ENCODE measurements around the gene ABHD17A. TPM values are rescaled to one million over a fixed set of nuclear protein-coding genes. Genes with fewer than 3 reads are reported as not detected.

The ABHD17A gene
- total and polyA plus RNA-seq, 8 donors: 25.7 to 177 (median 74.2) TPM

DNA sequence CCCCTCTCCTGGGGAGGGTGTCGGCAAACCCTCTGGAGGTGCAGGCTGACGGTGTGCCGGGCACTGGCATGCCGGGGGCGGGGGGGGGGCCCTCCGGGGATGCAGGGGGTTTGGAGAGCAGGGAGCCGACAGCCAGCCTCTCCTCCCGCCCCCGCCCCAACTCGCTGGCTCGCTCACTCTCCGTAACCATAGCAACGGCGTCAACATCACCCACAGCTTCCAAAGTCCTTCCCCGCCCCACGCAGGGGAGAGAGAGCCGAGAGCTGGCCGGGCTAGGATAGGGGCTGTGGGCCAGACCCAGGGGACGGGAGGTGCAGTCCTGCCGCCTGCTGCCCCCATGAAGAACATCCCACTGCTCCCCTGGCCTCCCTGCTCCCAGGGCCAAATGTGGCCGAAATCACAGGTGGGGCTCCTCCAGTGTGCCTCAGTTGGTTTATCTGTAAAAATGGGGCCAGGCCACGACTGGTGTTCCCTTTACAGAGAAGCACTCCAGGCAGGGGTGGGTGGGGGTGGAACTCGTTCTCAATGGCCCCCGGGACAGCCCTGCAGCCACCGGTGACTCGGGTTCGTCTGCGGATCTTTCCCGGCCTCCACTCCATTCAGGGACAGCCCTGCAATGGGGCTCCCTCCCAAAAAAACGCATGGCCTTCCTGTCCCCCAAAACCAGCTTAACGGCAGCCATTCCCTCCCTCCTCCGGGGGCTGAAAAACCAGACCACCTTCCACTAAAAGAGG is 25.1 kb downstream of the ABHD17A start:
- DNase-seq: peak in 1 of 2 donors; percentile 96
- TF ChIP-seq POLR2AphosphoS5 (IDR thresholded peaks at IDR 0.05): no peak
- no peak for TF ChIP-seq EP300 (IDR thresholded peaks at IDR 0.05)
- TF ChIP-seq, protein P1, sequence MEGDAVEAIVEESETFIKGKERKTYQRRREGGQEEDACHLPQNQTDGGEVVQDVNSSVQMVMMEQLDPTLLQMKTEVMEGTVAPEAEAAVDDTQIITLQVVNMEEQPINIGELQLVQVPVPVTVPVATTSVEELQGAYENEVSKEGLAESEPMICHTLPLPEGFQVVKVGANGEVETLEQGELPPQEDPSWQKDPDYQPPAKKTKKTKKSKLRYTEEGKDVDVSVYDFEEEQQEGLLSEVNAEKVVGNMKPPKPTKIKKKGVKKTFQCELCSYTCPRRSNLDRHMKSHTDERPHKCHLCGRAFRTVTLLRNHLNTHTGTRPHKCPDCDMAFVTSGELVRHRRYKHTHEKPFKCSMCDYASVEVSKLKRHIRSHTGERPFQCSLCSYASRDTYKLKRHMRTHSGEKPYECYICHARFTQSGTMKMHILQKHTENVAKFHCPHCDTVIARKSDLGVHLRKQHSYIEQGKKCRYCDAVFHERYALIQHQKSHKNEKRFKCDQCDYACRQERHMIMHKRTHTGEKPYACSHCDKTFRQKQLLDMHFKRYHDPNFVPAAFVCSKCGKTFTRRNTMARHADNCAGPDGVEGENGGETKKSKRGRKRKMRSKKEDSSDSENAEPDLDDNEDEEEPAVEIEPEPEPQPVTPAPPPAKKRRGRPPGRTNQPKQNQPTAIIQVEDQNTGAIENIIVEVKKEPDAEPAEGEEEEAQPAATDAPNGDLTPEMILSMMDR (IDR thresholded peaks at IDR 0.05): no peak
- TF ChIP-seq POLR2A (IDR thresholded peaks at IDR 0.05): no peak
- Histone ChIP-seq H3K9me3 (no peaks in the 10 kb centered on the region), H3K27ac (peak overlapping the region in 4 of 5 donors; percentile 7 to 93 (median 86)), H3K4me3 (peak overlapping the region in 2 of 4 donors; percentile 17 to 66), H3K4me1 (peaks cover 72 to 85% (median 81%) of the 10 kb centered on the region in 4 donors), H3K27me3 (peaks cover 0 to 9% (median 0%) of the 10 kb centered on the region in 3 donors), H3K36me3 (no peaks in the 10 kb centered on the region)
- intact Hi-C loops (cut with DNase I; ENCODE audit: low total_unique reads): no loop called here
- 24 to 43% (median 28%) methylated on average over 9 to 32 of the region's 32 CpGs for WGBS, 5 donors

DNA sequence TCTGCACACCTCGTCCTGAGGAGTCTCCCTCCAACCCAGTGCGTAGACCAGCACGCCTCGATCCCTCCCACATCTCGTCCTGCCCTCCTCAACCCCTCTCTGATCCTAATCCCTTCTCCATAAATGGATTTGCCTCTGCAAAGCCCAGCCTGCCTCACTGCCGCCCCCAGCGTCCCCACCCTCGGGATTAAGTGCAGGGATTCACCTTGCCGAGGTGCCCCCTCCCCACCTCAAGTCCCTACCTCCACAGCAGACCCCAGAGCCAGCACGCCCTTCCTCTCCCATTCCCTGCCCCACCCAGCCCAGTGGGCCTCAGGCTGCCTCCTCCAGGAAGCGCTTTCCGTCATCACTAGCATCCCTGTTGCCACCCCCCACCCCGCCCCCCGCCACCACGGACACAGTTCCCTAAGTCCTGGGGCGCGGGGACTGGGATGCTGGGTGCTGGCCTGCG is 25.9 kb downstream of the ABHD17A start:
- intact Hi-C loops (cut with DNase I; ENCODE audit: low total_unique reads): no loop called here
- no peaks in the 10 kb centered on the region for H3K9me3 ChIP-seq
- TF ChIP-seq, protein P1 (IDR thresholded peaks at IDR 0.05): no peak
- no peak for TF ChIP-seq EP300 (IDR thresholded peaks at IDR 0.05)
- no peak for TF ChIP-seq POLR2AphosphoS5 (IDR thresholded peaks at IDR 0.05)
- TF ChIP-seq POLR2A (IDR thresholded peaks at IDR 0.05): no peak
- DNase-seq: peak in 1 of 2 donors; percentile 57
- peaks cover 80 to 85% (median 82%) of the 10 kb centered on the region in 4 donors for H3K4me1 ChIP-seq
- peaks cover 0 to 9% (median 0%) of the 10 kb centered on the region in 3 donors for H3K27me3 ChIP-seq
- WGBS, 5 donors: 49 to 65% (median 60%) methylated on average over 18 of the region's 18 CpGs
- H3K36me3 ChIP-seq: peaks cover 0 to 1% (median under 1%) of the 10 kb centered on the region in 4 donors
- peak overlapping the region in 4 of 5 donors; percentile 35 to 93 (median 86) for H3K27ac ChIP-seq
- H3K4me3 ChIP-seq: peak overlapping the region in 2 of 4 donors; percentile 17 to 66

DNA sequence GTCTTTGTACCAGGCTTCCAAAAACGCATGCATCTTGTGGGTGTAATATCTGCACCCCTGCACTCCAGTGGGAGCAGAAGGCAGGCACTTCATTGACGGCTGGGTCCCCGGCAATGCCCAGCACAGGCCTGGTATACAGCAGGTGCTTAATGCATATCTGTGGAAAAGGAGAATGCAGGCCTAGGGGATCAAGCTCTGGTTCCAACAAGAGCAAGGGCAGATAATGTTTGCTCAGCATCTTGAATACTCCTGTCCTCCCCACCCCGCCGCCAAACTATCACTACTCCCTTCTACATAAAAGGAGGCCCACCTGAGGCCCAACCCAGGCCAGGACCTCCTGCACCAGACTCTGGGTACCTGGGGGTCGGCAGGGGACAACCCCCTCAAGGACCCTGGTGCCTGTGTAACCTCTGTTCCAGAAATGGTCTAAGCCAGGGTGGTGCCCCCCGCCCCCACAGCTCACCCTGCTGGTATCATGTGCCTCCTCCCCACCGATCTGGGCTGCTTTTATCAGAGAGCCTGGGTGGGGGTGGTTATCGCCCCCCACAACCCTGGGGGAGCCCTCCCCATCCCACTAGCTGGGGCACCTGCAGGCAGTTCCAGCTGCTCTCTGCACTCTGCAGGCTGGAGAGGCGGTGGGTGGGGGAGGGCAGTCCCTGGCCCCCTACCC is 26.7 kb downstream of the ABHD17A start:
- no peak overlapping the region for H3K4me3 ChIP-seq

More for the DNA sequence above, 26.7 kb downstream of the ABHD17A start:
- WGBS, 5 donors: 49 to 67% (median 54%) methylated on average over 6 to 10 of the region's 10 CpGs
- TF ChIP-seq EP300 (IDR thresholded peaks at IDR 0.05) (no peak), POLR2AphosphoS5 (IDR thresholded peaks at IDR 0.05) (no peak)
- TF ChIP-seq, protein P1 (IDR thresholded peaks at IDR 0.05): no peak
- Histone ChIP-seq H3K27me3 (peaks cover 0 to 9% (median 0%) of the 10 kb centered on the region in 3 donors), H3K9me3 (no peaks in the 10 kb centered on the region), H3K4me1 (peaks cover 88 to 91% (median 90%) of the 10 kb centered on the region in 4 donors), H3K36me3 (peaks cover 0 to 8% (median 2%) of the 10 kb centered on the region in 4 donors), H3K27ac (peak overlapping the region in 4 of 5 donors; percentile 85 to 94 (median 90))
- DNase-seq: no peak
- intact Hi-C loops (cut with DNase I; ENCODE audit: low total_unique reads): no loop called here
